Measurements from ENCODE around the gene SUSD3. TPM values are rescaled to one million over a fixed set of nuclear protein-coding genes. Genes with fewer than 3 reads are reported as not detected.

SUSD3 gene
- total and polyA plus RNA-seq, 2 of the 4 experiments (the other 2 are of a cell fraction): 0.54 to 1.5 TPM

GRCh38 chr9:93112116-93112863, 53.8 kb downstream of the SUSD3 start (continued):
- TF ChIP-seq SMC3 (IDR thresholded peaks at IDR 0.05; ENCODE audit: low read depth, low read length) (no peak), ELK1 (IDR thresholded peaks at IDR 0.05; ENCODE audit: borderline replicate concordance, low read depth, low read length) (no peak), CHD1 (IDR thresholded peaks at IDR 0.05; ENCODE audit: low read depth, low read length) (no peak), MXI1 (IDR thresholded peaks at IDR 0.05; ENCODE audit: borderline replicate concordance, low read depth, low read length) (no peak), FOS (IDR thresholded peaks at IDR 0.05; ENCODE audit: low read depth, low read length) (no peak), BHLHE40 (IDR thresholded peaks at IDR 0.05; ENCODE audit: low read depth, low read length) (no peak), RAD21 (IDR thresholded peaks at IDR 0.05; ENCODE audit: low read length) (no peak)
